BJ (cell line): ENCODE measurements around the gene ABCG1. TPM values are rescaled to one million over a fixed set of nuclear protein-coding genes. Genes with fewer than 3 reads are reported as not detected.
A peak's percentile ranks its signal among the peaks of the same experiment; 100 is the strongest.

Experiments
- CTCF ChIA-PET: fragments of 350-600 bp; formaldehyde crosslinking; extraction: SDS; loops from one replicate; lab custom pipeline; 2021; ENCODE audit warnings: antibody characterized with exemption, inconsistent platforms; lab: Yijun Ruan, JAX
- POLR2A ChIA-PET: fragments of 300-600 bp; sonication (Branson Sonifier 250); formaldehyde crosslinking; extraction: SDS; loops from one replicate; lab custom pipeline; 2021; ENCODE audit warnings: antibody characterized with exemption; lab: Charles Lee
- DNase-seq: peaks from one replicate; pipeline ENCODE4 v3.0.0-alpha.2; 2011; ENCODE audit warnings: low read depth
- H3K27me3 ChIP-seq: 2 replicates; pipeline ENCODE4 v1.6.0; 2011; ENCODE audit warnings: low read length; ENCODE audit not compliant: control insufficient read depth, insufficient read depth
- H3K36me3 ChIP-seq: 2 replicates; pipeline ENCODE4 v1.5.1; 2011; ENCODE audit warnings: low read length; ENCODE audit not compliant: control insufficient read depth, insufficient read depth
- H3K4me3 ChIP-seq: 2 replicates; pipeline ENCODE4 v1.5.1; 2011; ENCODE audit warnings: low read depth, mild to moderate bottlenecking, control low read depth, low read length
- CTCF ChIP-seq: IDR thresholded peaks from 2 replicates; pipeline ENCODE4 v1.5.1; 2011; ENCODE audit warnings: low read depth, mild to moderate bottlenecking, control low read depth, inconsistent platforms, low read length, moderate library complexity; ENCODE audit not compliant: insufficient read depth
- polyA plus RNA-seq: library from polyadenylated mRNA; depleted of rRNA; stranded (reverse); fragments of >200 nt; gene quantifications from 2 replicates; pipeline ENCODE4 v1.2.3, GENCODE V29; 2011

ABCG1 gene
- polyA plus RNA-seq, 1 experiment: 0.29 TPM

GRCh38 chr21:42308914-42309752 is 90.2 kb downstream of the ABCG1 start:
- Histone ChIP-seq H3K36me3 (no peaks in the 10 kb centered on the region), H3K27me3 (peaks cover 5% of the 10 kb centered on the region; the same call in 1 of the 2 replicates), H3K4me3 (no peak overlapping the region)
- TF ChIP-seq CTCF: no peak
- no peak for DNase-seq
- ChIA-PET POLR2A (no interaction called here), CTCF (interaction anchor here (1.0 to 3.4 kb wide), 7 partner anchors 10 to 164 kb away, joined by 3 to 19 read pairs (median 7); no protein-coding TSS in a partner anchor)

GRCh38 chr21:42309753-42310213 is 90.8 kb downstream of the ABCG1 start:
- H3K27me3 ChIP-seq: peaks cover 5% of the 10 kb centered on the region; the same call in 1 of the 2 replicates
- CTCF ChIA-PET: interaction anchor here (0.8 to 3.4 kb wide), 10 partner anchors 8 to 164 kb away, joined by 3 to 19 read pairs (median 8); no protein-coding TSS in a partner anchor
- DNase-seq: no peak

GRCh38 chr21:42310411-42311001 is 91.6 kb downstream of the ABCG1 start:
- ChIA-PET POLR2A (no interaction called here), CTCF (interaction anchor here (0.8 to 3.4 kb wide), 10 partner anchors 9 to 165 kb away, joined by 3 to 19 read pairs (median 8); no protein-coding TSS in a partner anchor)
- Histone ChIP-seq H3K4me3 (no peak overlapping the region), H3K27me3 (peaks cover 5% of the 10 kb centered on the region; the same call in 1 of the 2 replicates), H3K36me3 (no peaks in the 10 kb centered on the region)
- TF ChIP-seq CTCF: no peak
- DNase-seq: no peak

More at GRCh38 chr21:42309753-42310213, 90.8 kb downstream of the ABCG1 start:
- peak; percentile 69 for TF ChIP-seq CTCF
- H3K36me3 ChIP-seq: no peaks in the 10 kb centered on the region
- no peak overlapping the region for H3K4me3 ChIP-seq
- POLR2A ChIA-PET: no interaction called here

GRCh38 chr21:42311160-42311559 is 92.2 kb downstream of the ABCG1 start:
- no peak for TF ChIP-seq CTCF
- POLR2A ChIA-PET: no interaction called here

More at GRCh38 chr21:42311160-42311559, 92.2 kb downstream of the ABCG1 start:
- Histone ChIP-seq H3K4me3 (no peak overlapping the region), H3K27me3 (peaks cover 5% of the 10 kb centered on the region; the same call in 1 of the 2 replicates), H3K36me3 (no peaks in the 10 kb centered on the region)
- CTCF ChIA-PET: interaction anchor here (1.0 to 3.4 kb wide), 7 partner anchors 9 to 165 kb away, joined by 3 to 19 read pairs (median 9); no protein-coding TSS in a partner anchor
- no peak for DNase-seq
